Adrenal gland (tissue), 5 donors: ENCODE data around the gene TMEM9.

ENCODE experiments used
- POLR2A ChIP-seq, 2 donors: fragments of 450-650 bp; IDR thresholded peaks; one replicate each; pipeline ENCODE4 v1.6.1; 2017; ENCODE audit warnings: antibody characterized with exemption in 2 of 2, mild to moderate bottlenecking in 2 of 2, moderate library complexity in 1 of 2
- TF ChIP-seq, protein P1 (sequence below), 6 experiments: fragments of 450-650 bp in 4 of 6; fragments of 200-600 bp in 2 of 6; sonication (generic) in 1 of 6; IDR thresholded peaks; 1 replicate in 5 of 6; 2 replicates in 1 of 6; pipeline versions ENCODE4 v1.5.1 to v1.8.0; 2016 to 2021; ENCODE audit warnings: antibody characterized with exemption in 6 of 6, mild to moderate bottlenecking in 2 of 6, moderate library complexity in 1 of 6
- donor health status: DM: no; HTN: no; CAD: no.

- no peak for TF ChIP-seq POLR2A (IDR thresholded peaks at IDR 0.05)
- TF ChIP-seq, protein P1, sequence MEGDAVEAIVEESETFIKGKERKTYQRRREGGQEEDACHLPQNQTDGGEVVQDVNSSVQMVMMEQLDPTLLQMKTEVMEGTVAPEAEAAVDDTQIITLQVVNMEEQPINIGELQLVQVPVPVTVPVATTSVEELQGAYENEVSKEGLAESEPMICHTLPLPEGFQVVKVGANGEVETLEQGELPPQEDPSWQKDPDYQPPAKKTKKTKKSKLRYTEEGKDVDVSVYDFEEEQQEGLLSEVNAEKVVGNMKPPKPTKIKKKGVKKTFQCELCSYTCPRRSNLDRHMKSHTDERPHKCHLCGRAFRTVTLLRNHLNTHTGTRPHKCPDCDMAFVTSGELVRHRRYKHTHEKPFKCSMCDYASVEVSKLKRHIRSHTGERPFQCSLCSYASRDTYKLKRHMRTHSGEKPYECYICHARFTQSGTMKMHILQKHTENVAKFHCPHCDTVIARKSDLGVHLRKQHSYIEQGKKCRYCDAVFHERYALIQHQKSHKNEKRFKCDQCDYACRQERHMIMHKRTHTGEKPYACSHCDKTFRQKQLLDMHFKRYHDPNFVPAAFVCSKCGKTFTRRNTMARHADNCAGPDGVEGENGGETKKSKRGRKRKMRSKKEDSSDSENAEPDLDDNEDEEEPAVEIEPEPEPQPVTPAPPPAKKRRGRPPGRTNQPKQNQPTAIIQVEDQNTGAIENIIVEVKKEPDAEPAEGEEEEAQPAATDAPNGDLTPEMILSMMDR (IDR thresholded peaks at IDR 0.05): no peak
Measured at GRCh38 chr1:201153474-201154388, 543 bp downstream of the TMEM9 start.
